Natural killer cell (primary cell): ENCODE measurements around the gene SLC35F3. TPM values are rescaled to one million over a fixed set of nuclear protein-coding genes. Genes with fewer than 3 reads are reported as not detected.

Experiments
- ATAC-seq, 3 donors: fragments of 150-1000 bp in 2 of 3; fragments of 200-7000 bp in 1 of 3; cut with Tn5 transposase; 1 replicate in 1 of 3; 2 replicates in 2 of 3; pipeline ENCODE4 v1.10.0; 2021; ENCODE audit warnings: mild to moderate bottlenecking in 2 of 3, moderate library complexity in 2 of 3
- DNase-seq, 2 donors: peaks; one replicate each; pipeline versions ENCODE4 v3.0.0 to v3.0.0-alpha.2; 2013 to 2021; ENCODE audit warnings: mixed read lengths in 1 of 2
- H3K27ac ChIP-seq: one replicate; pipeline ENCODE4 v1.5.1; 2013; ENCODE audit warnings: mild to moderate bottlenecking, low read length
- H3K27me3 ChIP-seq: one replicate; pipeline ENCODE4 v1.6.1; 2013; ENCODE audit warnings: low read length; ENCODE audit not compliant: control insufficient read depth, insufficient read depth
- H3K36me3 ChIP-seq: one replicate; pipeline ENCODE4 v1.6.1; 2013; ENCODE audit warnings: low read length; ENCODE audit not compliant: control insufficient read depth, insufficient read depth
- H3K4me1 ChIP-seq: one replicate; pipeline ENCODE4 v1.6.1; 2013; ENCODE audit warnings: low read length; ENCODE audit not compliant: control insufficient read depth, insufficient read depth
- H3K4me3 ChIP-seq: one replicate; pipeline ENCODE4 v1.5.1; 2013; ENCODE audit warnings: low read length
- H3K9me3 ChIP-seq: one replicate; pipeline ENCODE4 v1.6.1; 2013; ENCODE audit warnings: low read length; ENCODE audit not compliant: control insufficient read depth, insufficient read depth
- H3K27ac Mint-ChIP-seq, 2 donors: one replicate each; pipeline ENCODE4 v1.8.0; 2022; ENCODE audit warnings: mild to moderate bottlenecking in 2 of 2, mixed read lengths in 2 of 2, moderate library complexity in 1 of 2
- H3K27me3 Mint-ChIP-seq, 2 donors: one replicate each; pipeline ENCODE4 v1.8.0; 2022; ENCODE audit warnings: low read depth in 2 of 2, mixed read lengths in 2 of 2
- H3K36me3 Mint-ChIP-seq: one replicate; pipeline ENCODE4 v1.8.0; 2022; ENCODE audit warnings: mixed read lengths
- H3K4me1 Mint-ChIP-seq, 2 donors: one replicate each; pipeline ENCODE4 v1.8.0; 2022; ENCODE audit warnings: mixed read lengths in 2 of 2
- H3K4me3 Mint-ChIP-seq: one replicate; pipeline ENCODE4 v1.8.0; 2022; ENCODE audit warnings: mild to moderate bottlenecking, moderate library complexity, mixed read lengths
- H3K9me3 Mint-ChIP-seq, 2 donors: one replicate each; pipeline ENCODE4 v1.8.0; 2022; ENCODE audit warnings: mixed read lengths in 2 of 2
- CTCF ChIP-seq: fragments of 200-600 bp; IDR thresholded peaks from one replicate; pipeline ENCODE4 v1.8.0; 2022; ENCODE audit warnings: antibody characterized with exemption
- WGBS: methylation state at CpG from one replicate; pipeline ENCODE4 v1.1.7; 2013; ENCODE audit warnings: missing lambda C conversion rate; ENCODE audit not compliant: insufficient coverage; 5-methylcytosine and 5-hydroxymethylcytosine counted together
- intact Hi-C: fragments of 100-400 bp; cut with micrococcal nuclease; formaldehyde crosslinking; loops from one replicate; pipeline ENCODE4 v1.14.2; 2022
- total RNA-seq, 4 donors: library from RNA; stranded (reverse); fragments of 120-200 nt in 1 of 4; gene quantifications; one replicate each; pipeline versions ENCODE4 v1.2.3 to v1.2.4, GENCODE V29; 2013 to 2022

Gene SLC35F3
- total RNA-seq, 3 donors from 2014 or later (not counting 1 experiment from before 2014, with no cell fraction given): not detected

- peaks cover 4 to 9% of the 10 kb centered on the region in 2 donors for H3K4me1 Mint-ChIP-seq
- intact Hi-C loops: no loop called here
These were observed 207.1 kb downstream of the SLC35F3 start for GRCh38 chr1:234111458-234112142.

GRCh38 chr1:234114648-234115307 lies 210.3 kb downstream of the SLC35F3 start:
- 19% methylated on average over 11 of the region's 11 CpGs for WGBS
- TF ChIP-seq CTCF: peak; percentile 38

More at GRCh38 chr1:234111458-234112142, 207.1 kb downstream of the SLC35F3 start:
- Mint-ChIP-seq H3K36me3 (no peaks in the 10 kb centered on the region), H3K9me3 (no peaks in the 10 kb centered on the region), H3K27ac (no peak overlapping the region), H3K27me3 (peaks cover 5 to 40% of the 10 kb centered on the region in 2 donors), H3K4me3 (no peak overlapping the region)
- H3K4me3 ChIP-seq: no peak overlapping the region
- WGBS: 63% methylated on average over 17 of the region's 17 CpGs
- H3K27ac ChIP-seq: no peak overlapping the region
- ATAC-seq (peak in 1 of 3 donors; percentile 24), DNase-seq (no peak)
- no peaks in the 10 kb centered on the region for H3K27me3 ChIP-seq
- H3K4me1 ChIP-seq: no peaks in the 10 kb centered on the region
- H3K36me3 ChIP-seq: no peaks in the 10 kb centered on the region
- TF ChIP-seq CTCF: no peak
- H3K9me3 ChIP-seq: no peaks in the 10 kb centered on the region

GRCh38 chr1:234118911-234119310 lies 214.4 kb downstream of the SLC35F3 start:
- intact Hi-C loops: no loop called here

More at GRCh38 chr1:234114648-234115307, 210.3 kb downstream of the SLC35F3 start:
- H3K9me3 Mint-ChIP-seq: no peaks in the 10 kb centered on the region
- Histone ChIP-seq H3K27me3 (no peaks in the 10 kb centered on the region), H3K36me3 (no peaks in the 10 kb centered on the region), H3K27ac (no peak overlapping the region), H3K9me3 (no peaks in the 10 kb centered on the region), H3K4me1 (no peaks in the 10 kb centered on the region), H3K4me3 (no peak overlapping the region)
- peak in 1 of 3 donors; percentile 62 for ATAC-seq
- intact Hi-C loops: no loop called here
- no peaks in the 10 kb centered on the region for H3K36me3 Mint-ChIP-seq
- DNase-seq: peak in 1 of 2 donors; percentile 72
- H3K4me3 Mint-ChIP-seq: no peak overlapping the region
- no peak overlapping the region for H3K27ac Mint-ChIP-seq
- H3K4me1 Mint-ChIP-seq: peaks cover 4 to 9% of the 10 kb centered on the region in 2 donors
- peaks cover under 1 to 30% of the 10 kb centered on the region in 2 donors for H3K27me3 Mint-ChIP-seq

More at GRCh38 chr1:234118911-234119310, 214.4 kb downstream of the SLC35F3 start:
- Histone ChIP-seq H3K9me3 (no peaks in the 10 kb centered on the region), H3K27ac (no peak overlapping the region), H3K36me3 (no peaks in the 10 kb centered on the region), H3K4me1 (no peaks in the 10 kb centered on the region), H3K4me3 (no peak overlapping the region), H3K27me3 (no peaks in the 10 kb centered on the region)
- peaks cover 0 to 2% of the 10 kb centered on the region in 2 donors for H3K9me3 Mint-ChIP-seq
- DNase-seq (no peak), ATAC-seq (no peak)
- H3K4me3 Mint-ChIP-seq: no peak overlapping the region
- TF ChIP-seq CTCF: no peak
- no peaks in the 10 kb centered on the region for H3K36me3 Mint-ChIP-seq
- no peak overlapping the region for H3K27ac Mint-ChIP-seq
- peaks cover 4 to 9% of the 10 kb centered on the region in 2 donors for H3K4me1 Mint-ChIP-seq
- H3K27me3 Mint-ChIP-seq: peaks cover 0 to 23% of the 10 kb centered on the region in 2 donors
